ENCODE measurements around the gene LGMN.
A peak's percentile ranks its signal among the peaks of the same experiment; 100 is the strongest.
"Not testable (repeated sequence)": the region's sequence is repeated elsewhere in the genome, so short reads cannot be mapped to it uniquely, and the experiment has no call there.

The LGMN gene
- 5.9 to 8.1 reads per million in 2 donors for total RNA-seq

DNA sequence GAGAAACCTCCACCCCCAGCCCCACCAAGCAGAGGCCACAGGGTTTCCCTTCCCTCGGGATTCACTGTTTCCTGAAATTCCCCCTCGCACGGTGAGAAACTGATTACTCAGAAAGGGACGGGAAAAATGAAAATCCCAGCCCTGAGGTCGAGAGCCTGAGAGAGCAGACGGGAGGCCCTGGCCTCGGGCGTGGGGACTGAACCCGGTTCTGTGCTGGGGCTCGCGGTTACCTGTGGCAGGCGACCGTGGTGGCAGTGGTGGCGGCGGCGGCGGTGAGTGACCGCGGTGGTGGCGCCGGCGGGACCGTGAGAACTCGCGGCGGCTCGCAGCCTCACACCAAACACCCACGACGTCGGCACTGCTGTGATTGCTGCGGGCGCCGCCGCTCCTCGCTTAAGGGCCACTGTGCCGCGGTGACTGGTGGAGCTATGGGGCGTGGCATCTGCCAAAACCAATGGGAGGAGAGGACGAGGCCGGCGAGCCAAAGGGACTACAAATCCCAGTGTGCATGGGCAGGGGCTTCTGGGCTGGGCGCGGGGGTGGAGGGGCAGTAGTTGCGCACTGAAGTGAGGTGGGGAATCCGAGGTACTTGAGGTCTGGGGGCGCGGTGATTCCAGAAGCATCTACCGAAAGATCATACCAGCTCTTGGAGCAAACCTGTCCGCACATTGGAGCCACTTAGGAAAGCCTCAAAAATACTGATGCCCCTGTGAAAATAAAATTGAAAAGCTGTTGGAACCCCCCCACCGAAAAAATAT lies at the start of gene LGMN:
Gene LGMN (minus strand): TSS at position 369 of the 758 bp plus-strand sequence. CDS start 15,841 bp downstream, outside the sequence.
- peak; percentile 56 to 88 (median 66) for DNase-seq

DNA sequence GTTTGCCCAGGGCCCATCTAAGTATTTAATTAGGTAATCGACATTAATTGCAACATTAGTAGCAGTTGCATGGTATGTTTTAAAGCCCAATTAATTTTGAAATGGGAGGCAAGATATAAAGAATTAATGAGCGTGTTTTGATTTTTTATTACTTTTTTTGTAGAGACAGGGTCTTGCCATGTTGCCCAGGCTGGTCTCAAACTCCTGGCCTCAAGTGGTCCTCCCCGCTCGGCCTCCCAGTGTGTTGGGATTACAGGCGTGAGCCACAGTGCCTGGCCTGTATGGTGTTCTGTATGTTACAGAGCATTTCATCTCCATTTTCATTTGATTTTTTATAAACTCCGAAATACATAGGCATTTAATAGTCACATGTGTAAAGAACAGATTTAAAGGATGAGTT lies 46.5 kb upstream of the LGMN start:
- DNase-seq = no peak

DNA sequence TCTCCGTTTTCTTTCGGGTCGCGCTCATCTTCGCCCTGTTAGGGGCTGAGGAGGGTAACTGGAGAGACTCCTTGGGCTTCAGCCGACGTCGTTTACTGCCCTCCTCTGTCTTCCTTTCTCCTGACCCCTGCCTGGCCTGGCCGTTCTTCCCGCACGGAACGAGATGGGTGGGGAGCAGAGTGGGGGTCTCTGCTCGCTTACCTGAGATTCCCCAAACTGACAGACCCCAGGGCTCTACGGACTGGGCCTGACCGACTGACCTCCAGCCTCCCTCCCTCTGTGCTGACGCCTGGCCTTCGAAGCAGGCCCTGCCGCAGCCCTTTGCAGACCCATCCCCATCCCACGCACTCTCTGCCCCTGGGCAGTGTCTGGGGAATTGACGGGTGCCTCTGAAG lies 46.1 kb upstream of the LGMN start:
- peak in 1 of 5 experiments; percentile 15 for DNase-seq

DNA sequence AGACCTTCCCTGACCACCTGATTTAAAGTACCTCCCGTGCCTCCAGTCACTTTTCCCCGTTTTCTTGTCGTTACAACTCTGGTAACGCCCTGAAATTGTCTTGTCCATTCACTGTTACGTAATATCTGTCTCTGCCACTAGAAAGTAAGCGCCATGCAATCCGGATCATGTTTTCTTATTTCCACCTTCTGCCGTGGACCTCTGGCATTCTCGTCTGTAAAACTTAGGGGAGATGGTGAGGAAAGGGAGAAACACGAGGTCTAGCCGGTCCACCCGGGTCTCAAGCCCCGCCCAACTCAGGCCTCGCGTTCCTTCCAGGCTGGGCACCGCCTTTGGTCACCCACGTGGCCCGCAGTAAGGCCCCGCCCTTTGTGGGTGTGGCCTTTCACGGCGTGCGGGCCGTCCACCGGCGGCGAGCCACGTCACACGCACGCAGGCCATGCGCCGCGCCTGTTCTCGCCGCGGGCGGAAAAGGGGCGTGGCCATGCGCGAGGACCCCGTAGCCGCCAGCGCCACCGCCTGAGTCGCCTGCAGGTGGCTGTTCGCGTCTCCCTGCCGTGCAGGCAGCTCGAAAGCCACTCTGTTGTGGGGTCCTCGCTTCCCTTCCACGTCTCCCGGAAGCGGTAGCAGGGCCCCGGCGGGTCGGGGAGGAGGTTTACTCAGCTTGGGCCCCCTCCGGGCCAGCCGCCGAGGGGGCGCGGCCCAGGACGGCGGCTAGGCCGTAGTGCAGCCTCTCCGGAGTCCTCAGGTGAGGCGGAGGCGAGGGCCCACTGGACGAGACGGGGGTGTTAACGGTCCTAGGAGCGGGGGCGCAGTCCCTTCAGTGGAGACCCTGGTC lies 45.5 kb upstream of the LGMN start, which contains the start of gene GOLGA5:
Gene GOLGA5 (plus strand): TSS at position 597 of the 838 bp plus-strand sequence. CDS start 3,133 bp downstream, outside the sequence.
- DNase-seq = peak; percentile 94 to 99 (median 97)

DNA sequence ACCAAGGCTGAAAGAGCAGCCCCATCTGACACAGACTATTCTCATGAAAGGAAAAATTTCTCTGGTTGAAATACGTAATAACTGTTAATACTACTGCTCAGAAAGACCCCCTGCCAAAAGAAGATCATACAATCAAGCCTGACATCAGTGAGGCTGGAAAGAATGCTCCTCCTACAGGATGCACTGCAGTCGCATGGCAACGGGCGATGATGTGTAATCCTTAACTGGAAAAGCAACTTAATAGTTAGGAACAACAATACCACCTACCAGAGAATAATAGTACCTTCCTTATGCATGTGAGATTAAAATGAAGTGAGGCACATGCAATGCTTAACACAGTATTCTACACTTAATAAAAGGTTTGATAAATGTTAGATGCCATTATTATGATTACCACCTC lies 44.5 kb upstream of the LGMN start:
- no peak for DNase-seq

DNA sequence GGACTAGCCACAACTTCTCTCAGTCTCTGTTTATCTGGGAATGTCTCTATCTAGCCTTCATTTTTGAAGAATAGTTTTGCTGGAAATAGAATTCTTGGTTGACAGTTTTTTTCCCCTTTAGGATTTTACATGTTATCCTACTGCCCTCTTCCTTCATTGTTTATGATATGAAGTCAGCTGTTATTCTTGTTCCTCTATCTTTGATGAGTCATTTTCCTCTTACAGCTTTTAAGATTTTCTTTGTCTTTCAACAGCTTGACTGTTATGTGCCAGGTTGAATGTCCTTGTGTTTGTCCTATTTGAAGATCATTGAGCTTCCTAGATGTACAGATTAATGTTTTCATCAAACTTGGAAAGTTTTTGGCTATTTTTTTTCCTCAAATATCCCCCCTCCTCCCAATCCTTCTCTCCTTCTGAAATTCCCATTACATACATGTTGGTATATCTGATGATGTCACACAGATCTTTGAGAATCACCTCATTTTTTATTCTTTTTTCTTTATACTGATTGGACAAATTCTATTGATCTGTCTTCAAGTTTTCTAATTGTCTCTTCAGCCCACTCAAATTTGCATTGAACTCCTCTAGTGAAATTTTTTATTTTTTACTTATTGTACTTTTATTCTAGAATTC lies 41.1 kb upstream of the LGMN start:
- no peak for DNase-seq

DNA sequence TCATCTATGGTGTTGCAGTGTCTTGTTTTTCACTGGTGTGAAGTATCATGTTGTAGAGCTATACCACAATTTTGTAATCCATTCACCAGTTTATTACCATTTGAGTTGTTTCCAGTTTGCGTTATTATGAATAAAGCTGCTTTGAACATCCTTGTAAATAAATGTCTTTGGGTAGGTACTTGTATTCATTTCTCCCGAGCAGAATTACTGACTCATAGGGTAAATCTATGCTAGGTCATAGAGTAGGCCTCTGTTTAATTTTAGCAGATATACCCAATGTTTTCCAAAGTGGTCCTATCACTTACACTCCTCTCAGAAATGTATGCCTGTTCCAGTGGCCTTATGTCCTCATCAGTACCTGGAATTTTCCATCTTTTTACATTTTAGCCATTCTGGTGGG lies 39.1 kb upstream of the LGMN start:
- no peak for DNase-seq

DNA sequence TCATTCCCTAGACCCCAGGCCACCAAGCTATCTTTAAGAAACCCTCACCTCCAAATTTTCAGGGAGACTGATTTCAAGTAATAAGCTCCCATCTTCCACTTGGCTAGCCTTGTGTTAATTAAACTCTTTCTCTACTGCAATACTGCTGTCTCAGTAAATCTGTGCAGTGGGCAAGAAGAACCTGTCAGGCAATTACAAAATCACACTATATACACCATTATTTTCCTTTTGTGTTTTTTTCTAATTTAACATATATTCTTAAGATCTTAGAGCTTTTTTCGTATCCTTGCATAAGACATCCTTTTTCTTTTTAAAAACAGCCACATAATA lies 38.0 kb upstream of the LGMN start:
- no peak for DNase-seq

DNA sequence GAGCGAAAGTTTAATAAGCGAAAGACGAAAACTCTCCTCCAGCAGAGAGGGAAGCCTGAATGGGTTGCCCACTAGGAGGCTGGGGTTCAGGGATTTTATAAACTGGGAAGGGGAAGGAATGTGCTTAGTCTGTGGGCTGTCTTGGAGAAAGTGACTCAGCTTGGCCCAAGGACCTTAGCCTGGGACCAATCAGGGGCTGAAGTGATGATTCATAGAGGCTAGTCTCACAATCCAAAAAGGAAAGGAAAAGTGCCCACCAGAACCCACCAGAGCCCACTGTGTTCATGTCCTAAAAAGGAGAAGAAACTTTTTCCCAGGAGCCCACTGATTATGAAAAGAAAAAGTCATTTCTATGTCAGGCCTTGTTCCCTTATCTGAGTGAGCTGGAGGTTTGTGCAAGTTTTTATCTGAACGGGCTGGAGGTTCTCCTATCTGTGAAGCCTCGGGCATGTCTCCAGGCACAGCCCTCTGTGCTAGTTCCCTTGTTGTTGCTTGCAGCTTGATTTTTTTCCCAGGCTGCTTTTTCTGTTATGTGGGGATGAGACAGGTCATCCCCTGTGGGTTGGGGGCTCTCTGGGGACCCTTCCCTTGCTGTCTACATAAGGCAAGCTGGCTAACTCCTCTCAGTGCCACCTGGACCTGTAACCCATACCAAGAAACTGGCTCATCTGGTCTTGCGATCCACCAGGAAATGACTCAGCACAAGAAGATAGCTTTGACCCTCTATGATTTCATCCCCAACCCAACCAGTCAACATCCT lies 37.4 kb upstream of the LGMN start:
- DNase-seq = no peak

DNA sequence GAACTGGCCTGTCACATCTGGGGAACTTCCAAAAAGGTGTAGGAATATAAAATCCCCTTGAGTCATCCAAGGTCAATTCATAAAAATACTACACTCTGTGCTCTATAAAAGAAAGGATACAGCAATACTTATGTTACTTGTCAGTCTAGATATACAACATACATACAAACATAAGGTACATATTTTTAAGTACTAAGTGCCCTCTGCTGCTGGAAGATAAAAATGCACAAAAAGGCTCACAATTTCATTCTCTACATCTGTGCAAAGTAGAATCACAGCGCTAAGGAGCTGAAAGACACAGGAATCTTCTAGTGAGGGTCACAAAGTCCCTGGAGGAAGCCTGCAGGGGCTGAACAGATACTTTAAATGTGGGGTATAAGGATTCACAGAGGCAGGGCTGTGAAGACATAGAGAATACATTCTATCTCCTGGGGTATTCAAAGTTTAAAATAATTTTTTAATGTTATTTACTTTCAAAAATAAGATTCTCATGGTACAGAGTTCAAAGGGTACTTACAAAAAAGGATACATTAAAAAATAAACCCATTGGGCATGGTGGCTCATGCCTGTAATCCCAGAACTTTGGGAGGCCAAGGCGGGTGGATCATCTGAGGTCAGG lies 35.5 kb upstream of the LGMN start:
- DNase-seq = peak in 1 of 5 experiments; percentile 62

DNA sequence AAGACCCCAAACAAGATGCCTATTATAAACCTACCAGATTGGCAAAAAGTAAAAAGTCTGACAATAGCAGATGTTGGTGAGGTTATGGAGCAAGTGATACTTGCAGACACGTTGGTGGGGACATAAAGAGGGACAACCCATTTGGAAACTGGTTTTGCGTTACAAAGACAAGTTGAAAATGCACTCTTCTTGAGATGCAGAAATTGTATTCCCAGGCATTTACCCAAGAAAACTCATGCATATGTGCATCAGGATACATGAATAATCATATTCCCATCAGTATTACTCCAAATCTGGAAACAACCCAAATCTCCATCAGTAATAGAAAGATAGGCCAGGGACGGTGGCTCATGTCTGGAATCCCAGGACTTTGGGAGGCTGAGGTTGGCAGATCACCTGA lies 32.9 kb upstream of the LGMN start:
- DNase-seq = no peak

DNA sequence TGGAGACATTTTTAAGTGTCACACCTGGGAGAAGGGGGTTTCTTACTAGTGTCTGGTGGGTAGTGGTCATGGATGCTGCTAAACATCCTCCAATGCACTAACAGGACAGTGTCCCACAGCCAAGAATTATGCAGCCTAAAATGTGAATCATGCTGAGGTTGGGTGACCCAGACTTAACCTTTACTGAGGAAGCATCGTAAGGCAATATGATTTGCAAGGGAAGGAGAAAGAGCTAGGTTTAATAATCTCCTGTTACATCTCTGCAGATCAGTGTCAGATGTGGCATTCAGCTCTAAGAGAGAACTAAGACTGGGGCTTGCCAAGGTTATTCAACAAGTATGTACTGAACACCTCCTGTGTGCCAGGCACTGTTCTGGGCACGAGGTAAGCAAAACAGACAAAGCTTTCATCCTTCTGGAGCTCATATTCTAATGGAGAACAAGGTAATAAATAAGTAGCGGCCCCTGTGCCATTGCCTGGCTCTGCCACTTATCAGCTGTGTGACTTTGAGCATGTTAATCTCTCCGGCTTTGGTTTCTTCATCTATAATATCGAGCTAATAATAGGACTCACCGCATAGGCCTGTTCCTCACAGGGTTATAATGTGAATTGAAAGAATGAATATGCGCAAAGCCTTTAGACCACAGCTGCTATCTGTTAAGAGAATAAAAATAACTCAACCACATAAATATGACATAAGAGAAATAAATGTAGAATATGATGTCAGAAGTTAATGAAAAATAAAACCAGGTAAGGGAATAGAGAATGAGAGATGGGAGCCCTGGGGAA lies 32.2 kb upstream of the LGMN start:
- peak in 1 of 5 experiments; percentile 77 for DNase-seq

DNA sequence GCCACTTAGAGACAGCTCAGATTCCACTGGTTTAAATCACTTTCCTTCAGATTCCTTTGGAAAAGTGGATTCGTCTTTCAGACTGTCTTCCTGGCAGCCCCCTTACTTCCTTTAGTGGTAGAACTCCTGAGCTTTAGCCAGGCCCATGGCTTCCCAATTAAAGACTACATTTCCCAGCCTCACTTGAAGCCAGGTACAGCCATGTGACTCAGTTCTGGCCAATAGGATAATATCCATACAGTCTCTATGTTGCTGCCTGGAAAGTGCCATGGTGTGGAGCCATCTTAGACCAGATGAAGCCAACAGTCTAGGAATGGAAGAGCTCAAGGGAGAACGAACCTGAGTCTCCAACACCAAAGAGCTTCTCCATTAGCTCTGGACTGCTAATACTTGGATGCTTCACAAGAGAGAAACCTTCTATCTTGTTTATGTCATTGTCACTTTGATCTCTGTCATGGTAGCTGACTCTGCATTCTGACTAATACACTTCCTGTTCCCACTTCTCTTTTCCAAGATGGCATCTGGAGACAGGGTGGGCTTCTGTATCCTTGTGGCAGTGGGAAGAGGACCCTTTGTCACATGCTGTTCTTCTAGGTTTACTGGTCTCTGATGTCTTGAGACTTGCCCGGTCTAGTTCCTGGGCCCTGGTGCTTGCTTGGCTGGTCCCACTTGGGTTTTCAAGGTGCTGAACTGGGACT lies 30.6 kb upstream of the LGMN start:
- DNase-seq = not testable (repeated sequence)

DNA sequence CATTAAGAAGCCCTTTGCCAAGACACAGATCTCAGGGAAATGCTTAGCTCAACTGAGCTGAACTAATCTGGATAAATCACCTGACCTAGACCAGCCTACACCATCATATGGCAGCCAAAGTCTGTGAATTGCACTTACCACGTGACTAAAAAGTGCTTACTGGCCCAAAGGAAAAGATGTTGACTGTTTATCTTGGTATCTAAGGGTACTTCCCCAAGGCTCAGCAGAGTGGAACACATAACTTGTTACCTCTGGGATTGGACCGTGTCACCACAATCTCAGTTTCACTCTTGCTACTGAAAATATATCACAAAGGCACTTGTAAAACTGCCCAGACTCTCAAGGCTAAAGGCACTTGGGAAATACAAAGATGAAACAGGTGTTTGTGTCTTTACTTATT lies 26.9 kb upstream of the LGMN start:
- peak in 1 of 5 experiments; percentile 88 for DNase-seq

DNA sequence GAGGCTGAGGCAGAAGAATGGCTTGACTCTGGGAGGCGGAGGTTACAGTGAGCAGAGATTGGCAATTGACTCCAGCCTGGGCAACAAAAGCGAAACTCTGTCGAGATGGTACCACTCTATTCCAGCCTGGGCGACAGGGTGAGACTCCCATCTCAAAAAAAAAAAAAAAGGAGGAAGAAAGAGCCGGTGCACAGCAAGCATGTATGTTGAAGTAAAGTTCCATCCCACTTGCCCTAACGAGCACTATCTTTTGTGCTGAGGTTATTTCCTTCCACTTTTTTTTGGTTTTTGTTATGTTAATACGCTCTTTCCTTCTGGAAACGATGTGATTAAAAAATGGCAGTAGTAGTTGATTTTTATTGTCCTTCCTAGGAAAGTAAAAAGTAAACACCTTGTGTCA lies 26.1 kb upstream of the LGMN start:
- DNase-seq = no peak

DNA sequence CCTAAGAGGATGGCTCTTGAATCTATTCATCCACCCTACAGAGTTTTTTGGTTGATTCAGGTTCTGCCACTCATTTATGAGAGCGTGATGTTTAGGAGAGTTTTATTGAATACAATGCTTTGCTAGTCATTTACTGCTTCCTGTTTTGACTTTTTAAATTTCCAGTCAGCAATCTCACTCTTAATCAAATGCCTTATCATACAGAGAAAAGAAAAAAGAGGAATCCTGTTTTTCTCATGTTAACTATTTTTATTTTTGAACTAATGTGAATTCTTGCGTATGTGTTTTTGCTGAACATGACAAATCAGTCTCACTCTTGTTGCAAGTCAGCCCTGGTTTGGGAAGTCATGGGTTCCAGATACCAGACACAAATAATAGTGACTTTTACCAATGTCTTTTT lies 22.1 kb upstream of the LGMN start:
- DNase-seq = peak in 1 of 5 experiments; percentile 73

DNA sequence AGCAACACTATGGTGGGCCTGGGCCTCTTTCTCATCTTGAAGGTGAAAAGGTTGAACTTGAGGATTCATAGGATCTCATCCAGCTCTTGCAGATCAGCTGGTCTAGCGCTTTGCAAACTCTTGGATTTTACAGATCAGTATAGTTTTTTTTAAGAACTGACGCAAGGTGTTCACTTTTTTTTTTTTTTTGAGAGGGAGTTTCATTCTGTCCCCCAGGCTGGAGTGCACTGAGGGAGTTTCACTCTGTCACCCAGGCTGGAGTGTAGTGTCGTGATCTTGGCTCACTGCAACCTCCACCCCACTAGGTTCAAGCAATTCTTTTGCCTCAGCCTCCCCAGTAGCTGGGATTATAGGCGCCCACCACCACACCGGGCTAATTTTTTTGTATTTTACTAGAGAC lies 20.4 kb upstream of the LGMN start:
- DNase-seq = no peak

DNA sequence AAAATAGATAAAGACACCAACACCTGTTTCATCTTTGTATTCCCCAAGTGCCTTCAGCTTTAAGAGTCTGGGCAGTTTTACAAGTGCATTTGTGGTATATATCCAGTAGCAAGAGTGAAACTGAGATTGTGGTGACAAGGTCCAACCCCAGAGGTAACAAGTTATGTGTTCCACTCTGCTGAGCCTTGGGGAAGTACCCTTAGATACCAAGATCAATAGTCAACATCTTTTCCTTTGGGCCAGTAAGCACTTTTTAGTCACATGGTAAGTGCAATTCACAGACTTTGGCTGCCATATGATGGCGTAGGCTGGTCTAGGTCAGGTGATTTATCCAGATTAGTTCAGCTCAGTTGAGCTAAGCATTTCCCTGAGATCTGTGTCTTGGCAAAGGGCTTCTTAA lies 19.8 kb upstream of the LGMN start:
- peak in 2 of 5 experiments; percentile 35 to 94 for DNase-seq

DNA sequence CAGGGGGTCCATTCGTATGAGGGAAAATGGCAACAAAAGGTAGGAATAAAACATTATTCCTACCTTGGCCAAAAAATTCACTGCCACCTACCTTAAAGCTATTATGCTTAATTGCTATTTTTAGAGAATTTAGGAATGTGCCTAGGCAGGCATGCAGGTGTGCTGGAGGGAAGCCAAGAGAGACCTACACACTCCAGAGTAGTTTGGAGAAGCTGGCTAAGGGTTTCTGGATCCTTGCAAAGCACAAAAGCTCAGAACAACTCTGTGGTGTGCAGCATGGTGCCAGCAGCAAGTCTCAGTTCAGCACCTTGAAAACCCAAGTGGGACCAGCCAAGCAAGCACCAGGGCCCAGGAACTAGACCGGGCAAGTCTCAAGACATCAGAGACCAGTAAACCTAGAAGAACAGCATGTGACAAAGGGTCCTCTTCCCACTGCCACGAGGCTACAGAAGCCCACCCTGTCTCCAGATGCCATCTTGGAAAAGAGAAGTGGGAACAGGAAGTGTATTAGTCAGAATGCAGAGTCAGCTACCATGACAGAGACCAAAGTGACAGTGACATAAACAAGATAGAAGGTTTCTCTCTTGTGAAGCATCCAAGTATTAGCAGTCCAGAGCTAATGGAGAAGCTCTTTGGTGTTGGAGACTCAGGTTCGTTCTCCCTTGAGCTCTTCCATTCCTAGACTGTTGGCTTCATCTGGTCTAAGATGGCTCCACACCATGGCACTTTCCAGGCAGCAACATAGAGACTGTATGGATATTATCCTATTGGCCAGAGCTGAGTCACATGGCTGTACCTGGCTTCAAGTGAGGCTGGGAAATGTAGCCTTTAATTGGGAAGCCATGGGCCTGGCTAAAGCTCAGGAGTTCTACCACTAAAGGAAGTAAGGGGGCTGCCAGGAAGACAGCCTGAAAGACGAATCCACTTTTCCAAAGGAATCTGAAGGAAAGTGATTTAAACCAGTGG lies 15.5 kb upstream of the LGMN start:
- DNase-seq = not testable (repeated sequence)

DNA sequence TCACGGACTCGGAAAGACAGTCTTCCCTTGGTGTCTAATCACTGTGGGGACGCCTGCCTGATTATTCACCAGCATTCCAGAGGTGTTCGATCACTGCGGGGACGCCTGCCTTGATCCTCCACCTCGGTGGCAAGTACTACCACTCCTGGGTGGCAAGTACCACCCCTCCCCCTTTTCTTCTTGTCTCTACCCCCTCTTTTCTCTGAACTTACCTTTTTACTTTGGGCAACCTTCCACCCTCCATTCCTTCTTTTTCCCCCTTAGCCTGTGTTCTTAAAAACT lies 12.0 kb upstream of the LGMN start:
- no peak for DNase-seq
